ENCODE results near the gene AEBP1.
A peak's percentile ranks its signal among the peaks of the same experiment; 100 is the strongest.

The AEBP1 gene

DNA sequence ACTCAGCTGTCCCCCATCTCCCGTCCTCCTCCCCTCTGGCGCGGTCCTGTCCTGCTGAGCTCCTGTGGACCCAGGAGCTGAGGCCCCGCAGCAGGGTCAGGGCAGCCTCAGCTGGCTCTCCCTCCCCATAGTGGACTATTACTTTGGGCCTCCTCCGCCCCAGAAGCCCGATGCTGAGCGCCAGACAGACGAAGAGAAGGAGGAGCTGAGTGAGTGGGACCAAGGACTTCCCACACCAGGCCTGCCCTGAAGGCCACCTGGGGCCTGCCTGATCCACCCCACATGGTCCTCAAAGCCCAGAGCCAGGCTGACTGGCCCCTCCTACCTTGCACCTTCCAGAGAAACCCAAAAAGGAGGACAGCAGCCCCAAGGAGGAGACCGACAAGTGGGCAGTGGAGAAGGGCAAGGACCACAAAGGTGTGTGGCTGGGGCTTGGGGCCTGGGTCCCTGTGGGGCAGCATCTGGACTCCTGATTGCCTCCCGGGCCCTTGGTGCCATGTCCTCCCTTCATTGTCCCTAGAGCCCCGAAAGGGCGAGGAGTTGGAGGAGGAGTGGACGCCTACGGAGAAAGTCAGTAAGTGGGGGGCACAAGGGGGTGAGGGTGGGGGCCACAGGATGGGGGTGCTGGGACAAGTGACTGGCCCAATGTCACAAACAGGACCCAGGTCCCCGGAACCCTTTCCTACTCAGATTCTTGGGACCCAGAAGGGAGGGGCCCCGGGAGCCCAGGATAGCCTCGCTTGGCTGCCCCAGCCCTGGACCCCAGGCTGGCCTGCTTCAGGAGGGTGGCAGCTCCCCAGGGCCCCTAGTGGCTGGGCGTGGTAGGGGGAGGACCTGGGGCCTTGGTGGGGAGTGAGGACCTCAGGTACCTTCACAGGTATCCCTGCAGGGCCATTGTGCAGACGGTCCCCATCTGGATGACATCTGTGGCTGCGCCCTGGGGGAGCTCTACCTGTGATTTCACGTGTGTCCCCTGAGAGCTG lies 4.9 kb downstream of the AEBP1 start:
- H3K27ac ChIP-seq = no peak overlapping the region
- DNase-seq (ENCODE audit: low read depth, low spot score) = no peak
- H3K36me3 ChIP-seq (ENCODE audit: insufficient read depth, low read length) = peaks cover 6% of the 10 kb centered on the region; the same call in 1 of the 2 replicates
- no peak overlapping the region for H3K4me3 ChIP-seq
- H3K9me3 ChIP-seq (ENCODE audit: low read depth, low read length) = no peaks in the 10 kb centered on the region
- TF ChIP-seq POLR2AphosphoS5 (IDR thresholded peaks at IDR 0.05; ENCODE audit: borderline replicate concordance, low read depth, low read length) = no peak
- no peak overlapping the region for H3K9ac ChIP-seq (ENCODE audit: insufficient read length)

DNA sequence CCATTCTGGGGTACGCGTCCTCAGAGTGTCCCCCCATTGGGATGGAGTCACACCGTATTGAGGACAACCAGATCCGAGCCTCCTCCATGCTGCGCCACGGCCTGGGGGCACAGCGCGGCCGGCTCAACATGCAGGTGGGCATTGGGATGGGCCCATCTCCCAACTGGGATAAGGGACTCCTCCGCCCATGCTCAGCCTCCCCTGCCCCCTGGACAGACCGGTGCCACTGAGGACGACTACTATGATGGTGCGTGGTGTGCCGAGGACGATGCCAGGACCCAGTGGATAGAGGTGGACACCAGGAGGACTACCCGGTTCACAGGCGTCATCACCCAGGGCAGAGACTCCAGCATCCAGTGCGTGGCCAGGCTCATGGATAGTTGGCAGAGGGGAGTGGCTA lies 5.8 kb downstream of the AEBP1 start:
- TF ChIP-seq FOXP2 (optimal IDR thresholded peaks at IDR 0.05; ENCODE audit: control extremely low read depth, extremely low read length, insufficient read depth) = no peak
- TF ChIP-seq EZH2 (IDR thresholded peaks at IDR 0.05) = no peak
- TF ChIP-seq POLR2AphosphoS5 (IDR thresholded peaks at IDR 0.05; ENCODE audit: borderline replicate concordance, low read depth, low read length) = no peak
- Histone ChIP-seq H3K9me3 (ENCODE audit: low read depth, low read length) (no peaks in the 10 kb centered on the region), H3K36me3 (ENCODE audit: insufficient read depth, low read length) (peaks cover 15% of the 10 kb centered on the region; the same call in 1 of the 2 replicates), H3K27ac (no peak overlapping the region), H3K4me3 (no peak overlapping the region), H3K9ac (ENCODE audit: insufficient read length) (no peak overlapping the region)
- no peak for DNase-seq (ENCODE audit: low read depth, low spot score)

DNA sequence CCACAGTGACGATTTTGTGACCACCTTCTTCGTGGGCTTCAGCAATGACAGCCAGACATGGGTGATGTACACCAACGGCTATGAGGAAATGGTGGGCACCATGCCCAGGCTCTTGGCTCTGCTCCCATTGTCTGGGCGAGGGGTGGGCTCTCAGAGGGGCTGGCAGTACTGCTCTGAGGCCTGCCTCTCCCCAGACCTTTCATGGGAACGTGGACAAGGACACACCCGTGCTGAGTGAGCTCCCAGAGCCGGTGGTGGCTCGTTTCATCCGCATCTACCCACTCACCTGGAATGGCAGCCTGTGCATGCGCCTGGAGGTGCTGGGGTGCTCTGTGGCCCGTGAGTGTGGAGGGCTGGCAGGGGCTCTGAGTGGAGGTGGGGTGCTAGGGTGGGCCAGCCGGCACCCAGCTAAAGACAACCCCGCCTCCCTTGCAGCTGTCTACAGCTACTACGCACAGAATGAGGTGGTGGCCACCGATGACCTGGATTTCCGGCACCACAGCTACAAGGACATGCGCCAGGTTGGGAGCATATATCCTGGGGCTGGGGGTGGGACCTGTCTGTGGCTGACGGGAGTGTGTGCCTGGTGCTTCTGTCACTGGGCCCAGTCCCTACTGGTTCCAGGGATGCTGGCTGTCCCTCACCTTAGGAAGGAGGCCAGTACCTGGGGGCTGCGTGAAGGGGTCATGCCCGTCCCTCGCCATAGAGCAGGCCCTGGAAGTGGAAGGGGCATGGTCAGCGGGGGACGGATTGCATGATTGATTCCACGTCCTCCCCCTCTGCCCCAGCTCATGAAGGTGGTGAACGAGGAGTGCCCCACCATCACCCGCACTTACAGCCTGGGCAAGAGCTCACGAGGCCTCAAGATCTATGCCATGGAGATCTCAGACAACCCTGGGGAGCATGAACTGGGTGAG lies 6.8 kb downstream of the AEBP1 start:
- Histone ChIP-seq H3K9me3 (ENCODE audit: low read depth, low read length) (no peaks in the 10 kb centered on the region), H3K36me3 (ENCODE audit: insufficient read depth, low read length) (peaks cover 20% of the 10 kb centered on the region; the same call in 1 of the 2 replicates), H3K9ac (ENCODE audit: insufficient read length) (no peak overlapping the region), H3K27ac (no peak overlapping the region), H3K4me3 (no peak overlapping the region)
- no peak for DNase-seq (ENCODE audit: low read depth, low spot score)
- no peak for TF ChIP-seq FOXP2 (optimal IDR thresholded peaks at IDR 0.05; ENCODE audit: control extremely low read depth, extremely low read length, insufficient read depth)
- TF ChIP-seq POLR2AphosphoS5 (IDR thresholded peaks at IDR 0.05; ENCODE audit: borderline replicate concordance, low read depth, low read length) = no peak
- no peak for TF ChIP-seq EZH2 (IDR thresholded peaks at IDR 0.05)

DNA sequence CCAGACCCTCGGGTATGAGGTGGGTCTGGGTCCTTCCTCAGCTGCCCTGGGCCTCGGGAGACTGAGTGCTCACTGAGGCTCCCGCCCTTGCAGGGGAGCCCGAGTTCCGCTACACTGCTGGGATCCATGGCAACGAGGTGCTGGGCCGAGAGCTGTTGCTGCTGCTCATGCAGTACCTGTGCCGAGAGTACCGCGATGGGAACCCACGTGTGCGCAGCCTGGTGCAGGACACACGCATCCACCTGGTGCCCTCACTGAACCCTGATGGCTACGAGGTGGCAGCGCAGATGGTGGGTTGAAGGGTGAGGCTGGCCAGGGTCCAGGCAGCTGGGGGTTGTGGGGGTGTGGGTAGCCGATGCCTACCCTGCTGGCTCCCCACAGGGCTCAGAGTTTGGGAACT lies 7.6 kb downstream of the AEBP1 start:
- Histone ChIP-seq H3K27ac (no peak overlapping the region), H3K9ac (ENCODE audit: insufficient read length) (no peak overlapping the region), H3K4me3 (no peak overlapping the region), H3K9me3 (ENCODE audit: low read depth, low read length) (no peaks in the 10 kb centered on the region), H3K36me3 (ENCODE audit: insufficient read depth, low read length) (peaks cover 22% of the 10 kb centered on the region; the same call in 1 of the 2 replicates)
- TF ChIP-seq POLR2AphosphoS5 (IDR thresholded peaks at IDR 0.05; ENCODE audit: borderline replicate concordance, low read depth, low read length) (no peak; the same call in 1 of the 2 replicates), FOXP2 (optimal IDR thresholded peaks at IDR 0.05; ENCODE audit: control extremely low read depth, extremely low read length, insufficient read depth) (no peak), EZH2 (IDR thresholded peaks at IDR 0.05) (no peak)
- DNase-seq (ENCODE audit: low read depth, low spot score) = no peak

DNA sequence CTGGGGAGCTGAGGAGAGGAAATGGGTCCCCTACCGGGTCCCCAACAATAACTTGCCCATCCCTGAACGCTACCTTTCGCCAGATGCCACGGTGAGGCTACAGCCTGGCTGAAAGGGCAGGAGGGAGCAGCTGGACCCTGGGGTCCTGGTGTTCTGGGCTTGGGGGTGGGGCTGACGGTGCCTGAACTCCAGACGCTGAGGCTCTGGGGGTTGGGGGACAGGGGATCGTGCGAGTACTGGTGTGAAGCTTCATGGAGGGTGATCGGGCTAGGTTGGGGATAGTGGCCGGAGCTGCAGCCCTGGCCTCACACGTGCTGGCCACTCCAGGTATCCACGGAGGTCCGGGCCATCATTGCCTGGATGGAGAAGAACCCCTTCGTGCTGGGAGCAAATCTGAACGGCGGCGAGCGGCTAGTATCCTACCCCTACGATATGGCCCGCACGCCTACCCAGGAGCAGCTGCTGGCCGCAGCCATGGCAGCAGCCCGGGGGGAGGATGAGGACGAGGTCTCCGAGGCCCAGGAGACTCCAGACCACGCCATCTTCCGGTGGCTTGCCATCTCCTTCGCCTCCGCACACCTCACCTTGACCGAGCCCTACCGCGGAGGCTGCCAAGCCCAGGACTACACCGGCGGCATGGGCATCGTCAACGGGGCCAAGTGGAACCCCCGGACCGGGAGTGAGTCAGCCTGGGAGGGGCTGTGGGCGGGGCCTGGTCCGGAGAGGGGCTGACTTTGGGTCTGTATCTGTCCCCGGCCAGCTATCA lies 8.3 kb downstream of the AEBP1 start:
- DNase-seq (ENCODE audit: low read depth, low spot score) = no peak
- peaks cover 29% of the 10 kb centered on the region; the same call in 1 of the 2 replicates for H3K36me3 ChIP-seq (ENCODE audit: insufficient read depth, low read length)
- no peak overlapping the region for H3K9ac ChIP-seq (ENCODE audit: insufficient read length)
- H3K4me3 ChIP-seq = no peak overlapping the region
- H3K9me3 ChIP-seq (ENCODE audit: low read depth, low read length) = no peaks in the 10 kb centered on the region
- H3K27ac ChIP-seq = no peak overlapping the region
- no peak for TF ChIP-seq EZH2 (IDR thresholded peaks at IDR 0.05)
- TF ChIP-seq FOXP2 (optimal IDR thresholded peaks at IDR 0.05; ENCODE audit: control extremely low read depth, extremely low read length, insufficient read depth) = no peak
- TF ChIP-seq POLR2AphosphoS5 (IDR thresholded peaks at IDR 0.05; ENCODE audit: borderline replicate concordance, low read depth, low read length) = no peak; the same call in 1 of the 2 replicates

DNA sequence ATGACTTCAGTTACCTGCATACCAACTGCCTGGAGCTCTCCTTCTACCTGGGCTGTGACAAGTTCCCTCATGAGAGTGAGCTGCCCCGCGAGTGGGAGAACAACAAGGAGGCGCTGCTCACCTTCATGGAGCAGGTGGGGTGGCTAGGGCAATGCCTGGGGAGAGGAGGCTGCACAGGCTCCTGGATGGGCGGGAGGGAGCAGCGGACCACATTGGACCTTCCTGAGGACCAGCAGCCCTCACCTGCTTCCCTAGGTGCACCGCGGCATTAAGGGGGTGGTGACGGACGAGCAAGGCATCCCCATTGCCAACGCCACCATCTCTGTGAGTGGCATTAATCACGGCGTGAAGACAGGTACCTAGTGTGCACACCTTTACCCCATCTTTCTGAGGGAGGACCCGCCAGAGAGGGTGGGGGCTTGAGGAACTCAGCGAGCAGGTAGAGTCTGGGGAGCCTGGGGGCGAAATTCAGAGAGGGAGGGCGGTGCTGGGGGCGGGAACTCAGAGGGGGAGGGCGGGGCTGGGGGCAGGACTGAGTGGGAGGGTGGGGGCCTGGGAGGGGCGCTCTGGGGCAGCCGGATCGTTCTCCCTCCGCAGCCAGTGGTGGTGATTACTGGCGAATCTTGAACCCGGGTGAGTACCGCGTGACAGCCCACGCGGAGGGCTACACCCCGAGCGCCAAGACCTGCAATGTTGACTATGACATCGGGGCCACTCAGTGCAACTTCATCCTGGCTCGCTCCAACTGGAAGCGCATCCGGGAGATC lies 9.0 kb downstream of the AEBP1 start:
- TF ChIP-seq EZH2 (IDR thresholded peaks at IDR 0.05) (no peak), POLR2AphosphoS5 (IDR thresholded peaks at IDR 0.05; ENCODE audit: borderline replicate concordance, low read depth, low read length) (peak; percentile 40; the same call in 1 of the 2 replicates)
- no peaks in the 10 kb centered on the region for H3K9me3 ChIP-seq (ENCODE audit: low read depth, low read length)
- no peak overlapping the region for H3K4me3 ChIP-seq
- H3K36me3 ChIP-seq (ENCODE audit: insufficient read depth, low read length) = peaks cover 37% of the 10 kb centered on the region; the same call in 1 of the 2 replicates
- H3K9ac ChIP-seq (ENCODE audit: insufficient read length) = no peak overlapping the region
- no peak for DNase-seq (ENCODE audit: low read depth, low spot score)
- no peak overlapping the region for H3K27ac ChIP-seq

DNA sequence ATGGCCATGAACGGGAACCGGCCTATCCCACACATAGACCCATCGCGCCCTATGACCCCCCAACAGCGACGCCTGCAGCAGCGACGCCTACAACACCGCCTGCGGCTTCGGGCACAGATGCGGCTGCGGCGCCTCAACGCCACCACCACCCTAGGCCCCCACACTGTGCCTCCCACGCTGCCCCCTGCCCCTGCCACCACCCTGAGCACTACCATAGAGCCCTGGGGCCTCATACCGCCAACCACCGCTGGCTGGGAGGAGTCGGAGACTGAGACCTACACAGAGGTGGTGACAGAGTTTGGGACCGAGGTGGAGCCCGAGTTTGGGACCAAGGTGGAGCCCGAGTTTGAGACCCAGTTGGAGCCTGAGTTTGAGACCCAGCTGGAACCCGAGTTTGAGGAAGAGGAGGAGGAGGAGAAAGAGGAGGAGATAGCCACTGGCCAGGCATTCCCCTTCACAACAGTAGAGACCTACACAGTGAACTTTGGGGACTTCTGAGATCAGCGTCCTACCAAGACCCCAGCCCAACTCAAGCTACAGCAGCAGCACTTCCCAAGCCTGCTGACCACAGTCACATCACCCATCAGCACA lies 9.7 kb downstream of the AEBP1 start:
- TF ChIP-seq EZH2 (IDR thresholded peaks at IDR 0.05) = no peak
- no peak for TF ChIP-seq POLR2AphosphoS5 (IDR thresholded peaks at IDR 0.05; ENCODE audit: borderline replicate concordance, low read depth, low read length)
- TF ChIP-seq FOXP2 (optimal IDR thresholded peaks at IDR 0.05; ENCODE audit: control extremely low read depth, extremely low read length, insufficient read depth) = no peak
- H3K36me3 ChIP-seq (ENCODE audit: insufficient read depth, low read length) = peaks cover 41% of the 10 kb centered on the region; the same call in 1 of the 2 replicates

More for the DNA sequence above, 9.7 kb downstream of the AEBP1 start:
- H3K27ac ChIP-seq = no peak overlapping the region
- H3K9me3 ChIP-seq (ENCODE audit: low read depth, low read length) = no peaks in the 10 kb centered on the region
- H3K4me3 ChIP-seq = no peak overlapping the region
- no peak for DNase-seq (ENCODE audit: low read depth, low spot score)
- no peak overlapping the region for H3K9ac ChIP-seq (ENCODE audit: insufficient read length)
